ENCODE measurements around the gene CSF2.

Gene CSF2

DNA sequence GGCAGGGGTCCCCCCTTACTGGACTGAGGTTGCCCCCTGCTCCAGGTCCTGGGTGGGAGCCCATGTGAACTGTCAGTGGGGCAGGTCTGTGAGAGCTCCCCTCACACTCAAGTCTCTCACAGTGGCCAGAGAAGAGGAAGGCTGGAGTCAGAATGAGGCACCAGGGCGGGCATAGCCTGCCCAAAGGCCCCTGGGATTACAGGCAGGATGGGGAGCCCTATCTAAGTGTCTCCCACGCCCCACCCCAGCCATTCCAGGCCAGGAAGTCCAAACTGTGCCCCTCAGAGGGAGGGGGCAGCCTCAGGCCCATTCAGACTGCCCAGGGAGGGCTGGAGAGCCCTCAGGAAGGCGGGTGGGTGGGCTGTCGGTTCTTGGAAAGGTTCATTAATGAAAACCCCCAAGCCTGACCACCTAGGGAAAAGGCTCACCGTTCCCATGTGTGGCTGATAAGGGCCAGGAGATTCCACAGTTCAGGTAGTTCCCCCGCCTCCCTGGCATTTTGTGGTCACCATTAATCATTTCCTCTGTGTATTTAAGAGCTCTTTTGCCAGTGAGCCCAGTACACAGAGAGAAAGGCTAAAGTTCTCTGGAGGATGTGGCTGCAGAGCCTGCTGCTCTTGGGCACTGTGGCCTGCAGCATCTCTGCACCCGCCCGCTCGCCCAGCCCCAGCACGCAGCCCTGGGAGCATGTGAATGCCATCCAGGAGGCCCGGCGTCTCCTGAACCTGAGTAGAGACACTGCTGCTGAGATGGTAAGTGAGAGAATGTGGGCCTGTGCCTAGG is at the start of gene CSF2:
CSF2 (plus strand) TSS at position 559 of the 783 bp plus-strand sequence; CDS start at position 594, 35 bp downstream.
- no peak for DNase-seq (ENCODE audit: low spot score)

DNA sequence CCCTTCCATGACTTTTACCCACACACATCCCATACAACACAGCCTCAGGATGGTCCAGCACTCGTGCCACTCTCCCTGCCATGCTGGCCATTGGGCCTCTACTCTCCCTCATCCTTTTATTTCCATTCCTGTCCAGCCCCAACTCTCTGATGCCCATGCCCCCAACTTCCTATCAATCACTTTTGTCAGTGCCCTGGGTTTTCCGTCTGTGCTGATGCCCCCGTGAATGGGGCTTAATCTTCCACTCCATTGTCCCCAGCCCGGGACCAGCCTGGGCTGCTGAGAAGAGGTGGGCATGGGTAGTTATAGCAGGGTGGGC is 49.5 kb upstream of the CSF2 start:
- no peak for DNase-seq (ENCODE audit: low spot score)

GRCh38 chr5:132024789-132025402 is 48.7 kb upstream of the CSF2 start:
- no peak for DNase-seq (ENCODE audit: low spot score)

DNA sequence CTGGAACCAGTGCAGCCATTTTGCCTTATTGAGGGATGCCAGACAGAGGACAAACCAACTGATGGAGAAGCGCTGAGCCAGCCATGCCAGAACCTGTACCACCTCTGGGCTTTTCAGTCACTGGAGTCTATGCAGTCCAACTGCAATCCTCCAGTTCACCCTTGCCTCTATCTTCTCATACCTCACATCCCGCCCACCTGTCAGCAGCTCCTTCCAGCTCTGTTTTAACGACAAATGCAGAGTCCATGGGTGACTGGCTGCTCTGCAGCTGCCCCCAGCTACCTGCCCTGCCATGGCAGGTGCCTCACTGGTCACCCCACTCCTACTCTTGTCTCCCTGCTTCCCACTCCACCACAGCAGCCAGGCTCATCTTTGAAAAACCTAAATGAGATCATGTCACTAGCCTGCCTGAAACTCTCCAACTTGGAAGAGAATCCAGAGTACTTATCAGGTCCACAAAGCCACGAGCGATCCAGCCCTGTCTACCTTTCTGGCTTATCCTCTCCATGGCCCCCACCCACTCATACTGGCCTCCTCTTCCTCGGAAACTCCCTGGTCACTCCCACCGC is 48.1 kb upstream of the CSF2 start:
- DNase-seq (ENCODE audit: low spot score): no peak

- no peak for DNase-seq (ENCODE audit: low spot score)
Observed at GRCh38 chr5:132026516-132027008, 47.0 kb upstream of the CSF2 start.

GRCh38 chr5:132027027-132027426 is 46.6 kb upstream of the CSF2 start:
- no peak for DNase-seq (ENCODE audit: low spot score)

GRCh38 chr5:132029609-132030330 is 43.8 kb upstream of the CSF2 start:
- DNase-seq (ENCODE audit: low spot score): no peak

DNA sequence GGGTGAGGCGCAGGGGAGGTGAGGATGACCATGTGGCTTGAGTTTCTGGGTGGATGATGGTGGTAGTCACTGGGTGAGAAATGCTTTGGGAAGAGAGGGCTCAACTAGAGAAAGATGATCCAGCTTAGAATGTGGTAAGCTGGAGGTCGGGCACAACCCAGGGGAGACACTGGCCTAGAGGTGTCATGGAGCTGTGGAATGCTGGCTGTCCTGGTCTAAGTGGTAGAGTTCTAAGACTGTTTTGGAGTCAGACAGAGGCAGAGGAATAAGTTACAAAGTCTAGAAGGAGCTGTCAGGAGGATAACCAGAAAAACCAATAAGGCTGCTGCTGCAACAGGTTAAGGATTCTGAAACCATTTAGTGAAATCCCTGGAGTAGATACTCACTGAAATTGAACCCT is 43.0 kb upstream of the CSF2 start:
- no peak for DNase-seq (ENCODE audit: low spot score)

DNA sequence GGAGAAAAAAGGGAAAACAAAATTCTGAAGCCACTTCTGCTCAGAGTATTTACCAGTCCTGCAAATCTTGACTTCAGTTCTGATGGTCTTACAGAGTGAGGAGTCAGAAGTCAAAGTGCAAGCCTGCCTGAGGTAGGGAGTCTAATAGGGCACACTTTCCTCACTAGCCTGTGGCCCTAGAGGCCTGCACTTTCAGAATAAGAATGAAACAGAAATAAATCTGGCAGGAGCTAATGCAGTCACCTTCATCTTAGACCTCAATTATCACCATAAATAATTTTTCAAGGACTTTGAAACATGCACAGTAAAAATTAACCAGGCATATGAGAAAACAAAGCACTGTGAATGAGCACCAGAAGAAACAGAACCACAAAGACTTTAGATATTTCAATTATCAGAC is 41.4 kb upstream of the CSF2 start:
- DNase-seq (ENCODE audit: low spot score): no peak

DNA sequence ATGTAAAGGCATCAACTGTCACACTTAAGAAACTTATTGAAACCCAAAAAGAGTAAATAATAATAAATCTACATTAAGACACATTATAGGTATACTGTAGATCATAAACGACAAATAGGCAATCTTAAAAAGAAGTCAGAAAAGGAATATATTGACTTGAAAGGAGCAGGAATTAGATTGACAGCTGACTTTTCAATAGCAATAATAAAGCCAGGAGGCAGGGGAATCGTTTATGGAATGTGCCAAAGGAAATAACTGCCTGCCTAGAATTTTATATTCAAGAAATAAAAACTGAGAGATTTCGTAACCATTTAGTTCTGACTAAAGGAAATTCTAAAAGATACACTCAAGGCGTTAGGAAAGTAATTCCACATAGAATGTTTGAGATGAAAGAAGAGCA is 40.5 kb upstream of the CSF2 start:
- no peak for DNase-seq (ENCODE audit: low spot score)

DNA sequence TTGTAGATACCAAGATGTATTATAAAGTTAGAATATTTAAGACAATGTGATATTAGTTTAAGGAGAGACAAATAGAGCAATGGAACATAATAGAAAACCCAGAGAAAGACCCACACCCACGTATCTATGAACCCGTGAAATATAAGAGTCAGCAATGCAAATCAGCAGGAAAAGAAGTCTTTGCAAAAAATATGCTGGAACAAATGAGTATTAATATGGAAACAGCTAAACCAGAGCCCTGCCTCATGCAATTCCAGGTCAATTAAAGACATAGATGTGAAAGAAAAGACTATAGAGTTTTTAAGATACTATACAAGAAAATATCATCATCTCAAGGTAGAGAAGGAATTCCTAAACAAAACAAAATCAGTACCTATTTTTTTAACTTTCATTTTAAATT is 36.2 kb upstream of the CSF2 start:
- no peak for DNase-seq (ENCODE audit: low spot score)

- no peak for DNase-seq (ENCODE audit: low spot score)
Observed at GRCh38 chr5:132044207-132044606, 29.4 kb upstream of the CSF2 start.

- no peak for DNase-seq (ENCODE audit: low spot score)
Observed at GRCh38 chr5:132046880-132047299, 26.7 kb upstream of the CSF2 start.

- DNase-seq (ENCODE audit: low spot score): no peak
Observed at GRCh38 chr5:132049093-132049492, 24.5 kb upstream of the CSF2 start.

GRCh38 chr5:132049559-132049958 is 24.0 kb upstream of the CSF2 start:
- DNase-seq (ENCODE audit: low spot score): no peak

- no peak for DNase-seq (ENCODE audit: low spot score)
Observed at GRCh38 chr5:132050136-132050535, 23.5 kb upstream of the CSF2 start.

GRCh38 chr5:132050661-132051552 is 22.7 kb upstream of the CSF2 start:
- no peak for DNase-seq (ENCODE audit: low spot score)

DNA sequence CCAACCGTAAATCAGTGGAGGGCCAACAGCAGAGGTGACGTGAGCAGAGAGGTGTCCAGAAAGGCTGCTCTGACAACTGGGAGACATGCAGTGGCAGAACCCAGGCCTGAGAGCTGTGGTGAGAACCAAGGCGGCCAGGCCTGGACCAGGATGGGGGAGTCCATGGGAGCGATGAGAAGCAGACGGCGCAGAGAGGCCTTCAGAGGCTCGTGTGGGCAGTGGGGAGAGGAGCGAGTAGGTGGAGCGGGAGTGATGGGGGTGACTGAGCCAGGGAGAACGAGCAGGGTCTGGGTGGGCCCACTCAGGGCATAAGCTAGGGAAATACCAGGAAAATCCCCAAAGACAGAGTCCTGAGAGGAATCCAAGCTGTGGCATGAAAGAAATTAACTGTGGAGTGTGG is 21.1 kb upstream of the CSF2 start:
- no peak for DNase-seq (ENCODE audit: low spot score)

DNA sequence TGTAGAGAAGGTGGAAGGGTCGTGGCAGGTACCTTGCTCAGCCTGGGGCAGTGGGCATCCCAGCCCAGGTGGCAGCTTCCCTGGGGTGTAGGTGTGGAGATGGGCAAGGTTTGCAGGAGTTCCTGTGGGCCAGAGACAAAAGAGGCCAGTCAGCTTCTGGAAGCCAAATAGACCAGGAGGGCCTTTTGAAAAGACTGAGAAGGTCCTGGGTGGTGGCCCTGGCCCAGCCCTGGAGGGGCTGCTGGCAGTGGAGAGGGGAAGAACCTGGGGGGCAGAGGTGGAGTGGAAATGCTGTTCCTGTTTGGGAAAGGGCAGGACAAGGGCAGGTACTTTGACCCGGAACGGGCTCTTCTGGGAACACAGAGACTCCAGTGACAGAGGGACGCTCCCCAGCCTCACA is 20.1 kb upstream of the CSF2 start:
- DNase-seq (ENCODE audit: low spot score): no peak

- DNase-seq (ENCODE audit: low spot score): no peak
Observed at GRCh38 chr5:132054031-132054696, 19.4 kb upstream of the CSF2 start.
